HFFc6 (cell line): Measurements from ENCODE around the gene EPHA8. TPM values are rescaled to one million over a fixed set of nuclear protein-coding genes. Genes with fewer than 3 reads are reported as not detected.

Experiments
- DNase-seq: peaks from one replicate; pipeline ENCODE4 v3.0.0-alpha.2; 2018
- H3K27ac Mint-ChIP-seq: 2 replicates; pipeline ENCODE4 v1.8.0; 2020; ENCODE audit warnings: mild to moderate bottlenecking, mixed read lengths
- H3K27me3 Mint-ChIP-seq: 2 replicates; pipeline ENCODE4 v1.8.0; 2021; ENCODE audit warnings: mild to moderate bottlenecking, moderate library complexity, mixed read lengths; ENCODE audit not compliant: insufficient read depth
- H3K36me3 Mint-ChIP-seq: 2 replicates; pipeline ENCODE4 v1.8.0; 2021; ENCODE audit warnings: low read depth, mixed read lengths
- H3K4me1 Mint-ChIP-seq: 2 replicates; pipeline ENCODE4 v1.8.0; 2020; ENCODE audit warnings: low read depth, mixed read lengths
- H3K4me3 Mint-ChIP-seq: 2 replicates; pipeline ENCODE4 v1.8.0; 2020; ENCODE audit warnings: mild to moderate bottlenecking, moderate library complexity, mixed read lengths
- H3K9me3 Mint-ChIP-seq: 2 replicates; pipeline ENCODE4 v1.8.0; 2020; ENCODE audit warnings: mild to moderate bottlenecking, mixed read lengths
- total RNA-seq, 6 experiments: library from RNA; stranded (reverse); fragmentation: NEBNext Ultra II Directional; extraction: Animal tissue kit (Norgen Biotek cat#: 25700); gene quantifications; 2 replicates in 1 of 6; 3 replicates in 5 of 6; pipeline ENCODE4 v1.2.3, GENCODE V29; 2021
- TF ChIP-seq, protein P1 (sequence below): fragments of 200-600 bp; sonication (generic); IDR thresholded peaks from 2 replicates; pipeline ENCODE4 v1.5.0; 2021; ENCODE audit warnings: antibody characterized with exemption, mild to moderate bottlenecking

The EPHA8 gene
- total RNA-seq, 6 experiments from 2014 or later = not detected

DNA sequence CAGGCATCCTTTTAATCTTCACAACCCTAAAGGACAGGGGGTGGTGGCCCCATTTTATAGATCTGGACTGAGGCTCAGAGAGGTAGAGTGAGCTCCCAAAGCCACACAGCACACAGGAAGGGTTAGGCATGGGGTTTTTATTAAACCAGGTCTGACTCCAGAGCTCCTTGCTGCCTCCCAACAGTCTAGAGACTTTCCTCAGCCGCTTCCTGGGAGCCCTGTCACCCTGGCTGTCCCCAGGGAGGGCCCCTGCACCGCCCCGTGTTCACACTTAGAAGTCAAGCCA, 8.0 kb upstream of the EPHA8 start:
- Mint-ChIP-seq H3K27ac (no peak overlapping the region), H3K9me3 (no peaks in the 10 kb centered on the region), H3K4me3 (no peak overlapping the region), H3K36me3 (no peaks in the 10 kb centered on the region), H3K27me3 (peaks cover 72% of the 10 kb centered on the region), H3K4me1 (peaks cover 7% of the 10 kb centered on the region; the same call in 1 of the 2 replicates)
- TF ChIP-seq, protein P1, sequence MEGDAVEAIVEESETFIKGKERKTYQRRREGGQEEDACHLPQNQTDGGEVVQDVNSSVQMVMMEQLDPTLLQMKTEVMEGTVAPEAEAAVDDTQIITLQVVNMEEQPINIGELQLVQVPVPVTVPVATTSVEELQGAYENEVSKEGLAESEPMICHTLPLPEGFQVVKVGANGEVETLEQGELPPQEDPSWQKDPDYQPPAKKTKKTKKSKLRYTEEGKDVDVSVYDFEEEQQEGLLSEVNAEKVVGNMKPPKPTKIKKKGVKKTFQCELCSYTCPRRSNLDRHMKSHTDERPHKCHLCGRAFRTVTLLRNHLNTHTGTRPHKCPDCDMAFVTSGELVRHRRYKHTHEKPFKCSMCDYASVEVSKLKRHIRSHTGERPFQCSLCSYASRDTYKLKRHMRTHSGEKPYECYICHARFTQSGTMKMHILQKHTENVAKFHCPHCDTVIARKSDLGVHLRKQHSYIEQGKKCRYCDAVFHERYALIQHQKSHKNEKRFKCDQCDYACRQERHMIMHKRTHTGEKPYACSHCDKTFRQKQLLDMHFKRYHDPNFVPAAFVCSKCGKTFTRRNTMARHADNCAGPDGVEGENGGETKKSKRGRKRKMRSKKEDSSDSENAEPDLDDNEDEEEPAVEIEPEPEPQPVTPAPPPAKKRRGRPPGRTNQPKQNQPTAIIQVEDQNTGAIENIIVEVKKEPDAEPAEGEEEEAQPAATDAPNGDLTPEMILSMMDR = no peak
- DNase-seq = no peak

DNA sequence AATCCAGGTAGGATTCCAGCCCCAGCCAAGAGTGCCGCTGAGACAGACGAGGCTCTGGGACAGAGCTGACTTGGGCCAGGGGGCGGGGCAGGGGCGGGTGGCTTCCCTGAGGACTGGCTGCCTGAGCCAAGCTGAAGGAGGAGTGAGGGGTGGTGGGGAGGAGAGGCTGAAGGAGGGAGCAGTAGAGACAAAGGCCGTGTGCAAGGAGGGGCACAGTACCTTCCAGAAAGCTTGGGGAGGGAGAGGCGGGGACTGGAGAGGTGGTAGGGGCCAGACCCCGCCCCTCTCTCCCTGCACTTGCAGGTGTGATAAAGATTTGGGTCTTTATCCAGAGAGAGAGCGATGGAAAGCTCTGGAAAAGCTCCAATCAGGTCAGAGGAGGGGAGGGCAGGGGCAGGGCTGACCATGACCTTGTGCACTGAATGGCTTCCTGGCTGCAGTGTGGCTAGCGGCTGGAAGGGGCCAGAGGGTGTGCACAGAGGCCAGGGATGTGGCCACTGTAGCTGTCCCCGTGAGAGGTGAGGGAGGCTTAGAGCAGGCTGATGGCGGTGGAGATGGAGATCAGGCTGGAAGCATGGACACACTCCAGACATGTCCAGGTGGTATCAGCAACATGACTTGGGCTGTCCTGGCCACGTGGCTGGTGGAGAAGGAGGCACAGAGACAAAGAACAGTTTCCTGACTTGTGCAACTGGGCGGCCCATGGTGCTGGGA, 6.7 kb upstream of the EPHA8 start:
- Mint-ChIP-seq H3K4me1 (peaks cover 7% of the 10 kb centered on the region; the same call in 1 of the 2 replicates), H3K27me3 (peaks cover 68% of the 10 kb centered on the region), H3K36me3 (no peaks in the 10 kb centered on the region), H3K9me3 (no peaks in the 10 kb centered on the region), H3K4me3 (no peak overlapping the region), H3K27ac (no peak overlapping the region)
- DNase-seq = no peak
- TF ChIP-seq, protein P1 = no peak

DNA sequence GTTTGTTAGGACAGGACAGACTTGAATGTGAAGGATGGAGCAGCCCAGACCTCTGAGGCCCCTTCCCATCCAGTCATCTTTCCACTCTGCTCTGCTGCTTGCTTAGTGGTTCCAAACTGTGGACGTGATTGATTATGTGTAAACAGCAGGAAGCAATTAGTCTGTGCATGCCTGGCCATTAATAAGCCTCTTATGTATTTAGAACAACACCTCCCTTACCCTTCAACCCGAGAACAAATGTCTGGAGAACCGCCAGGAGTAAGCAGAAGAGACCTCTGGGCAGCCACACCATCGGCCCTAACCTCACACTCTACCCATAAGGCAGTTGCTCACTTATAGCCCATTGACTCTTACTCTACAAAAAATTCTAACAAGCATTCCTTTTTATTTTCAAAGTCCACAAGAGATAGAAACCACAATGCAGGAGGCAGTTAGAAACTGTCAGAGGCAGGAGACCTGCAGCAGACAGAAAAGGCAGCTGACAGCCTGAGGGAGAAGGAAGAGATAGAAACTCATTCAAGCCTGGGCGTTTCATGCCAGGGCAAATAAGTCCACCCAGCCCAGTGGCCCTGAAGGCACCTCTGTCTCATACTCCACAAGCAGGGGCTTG, 5.8 kb upstream of the EPHA8 start:
- H3K27ac Mint-ChIP-seq = no peak overlapping the region; the same call in 1 of the 2 replicates
- TF ChIP-seq, protein P1 = no peak
- H3K4me3 Mint-ChIP-seq = no peak overlapping the region
- no peaks in the 10 kb centered on the region for H3K9me3 Mint-ChIP-seq
- H3K36me3 Mint-ChIP-seq = no peaks in the 10 kb centered on the region
- peaks cover 67% of the 10 kb centered on the region for H3K27me3 Mint-ChIP-seq
- DNase-seq = no peak
- peaks cover 7% of the 10 kb centered on the region; the same call in 1 of the 2 replicates for H3K4me1 Mint-ChIP-seq

DNA sequence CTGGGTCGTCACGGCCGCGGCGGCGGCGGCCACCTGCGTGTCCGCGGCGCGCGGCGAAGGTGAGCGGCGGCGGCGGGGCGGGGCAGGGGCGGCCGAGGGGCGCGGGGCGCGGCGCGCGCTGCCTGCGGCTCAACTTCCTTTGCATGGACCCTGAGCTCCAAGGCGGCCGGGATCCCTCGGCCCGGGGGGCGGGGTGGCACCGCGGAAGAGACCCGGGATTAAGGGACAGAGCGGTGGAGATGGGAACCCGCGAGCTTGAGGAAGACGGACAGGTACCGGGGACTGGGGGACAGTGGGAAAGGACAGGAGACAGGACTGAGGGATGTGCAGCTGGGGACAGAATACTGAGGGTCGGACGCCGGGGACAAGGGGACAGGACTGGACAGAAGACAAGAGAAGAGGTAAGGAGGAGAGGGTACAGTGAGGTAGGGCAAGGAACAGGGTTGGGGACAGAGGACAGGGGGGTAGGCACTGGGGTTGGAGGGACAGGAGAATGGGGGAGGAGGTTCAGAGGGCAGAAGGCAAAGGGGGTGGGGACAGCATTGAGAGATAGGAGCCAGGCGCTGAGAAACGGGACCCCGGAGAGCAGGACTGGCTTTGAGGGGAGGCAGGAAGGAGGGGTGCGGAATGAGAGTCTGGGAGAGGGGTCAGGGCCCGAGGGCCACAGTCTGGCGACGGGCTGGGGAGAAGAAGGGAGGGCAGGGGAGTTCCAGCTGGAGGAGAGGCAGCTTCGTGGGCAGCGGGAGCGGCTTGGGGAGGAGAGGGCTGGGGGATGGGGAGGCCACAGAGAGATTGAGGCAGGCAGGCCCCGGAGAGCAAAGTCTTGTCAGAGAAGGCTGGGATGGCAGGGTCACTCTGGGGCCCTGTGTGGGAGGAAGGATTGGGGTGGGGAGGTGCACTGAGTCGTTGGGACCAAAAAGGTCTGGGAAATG, 648 bp downstream of the EPHA8 start:
- Mint-ChIP-seq H3K4me1 (no peaks in the 10 kb centered on the region), H3K27me3 (peaks cover 44% of the 10 kb centered on the region), H3K4me3 (no peak overlapping the region), H3K27ac (no peak overlapping the region), H3K36me3 (no peaks in the 10 kb centered on the region), H3K9me3 (no peaks in the 10 kb centered on the region)
- no peak for DNase-seq
- TF ChIP-seq, protein P1 = no peak

DNA sequence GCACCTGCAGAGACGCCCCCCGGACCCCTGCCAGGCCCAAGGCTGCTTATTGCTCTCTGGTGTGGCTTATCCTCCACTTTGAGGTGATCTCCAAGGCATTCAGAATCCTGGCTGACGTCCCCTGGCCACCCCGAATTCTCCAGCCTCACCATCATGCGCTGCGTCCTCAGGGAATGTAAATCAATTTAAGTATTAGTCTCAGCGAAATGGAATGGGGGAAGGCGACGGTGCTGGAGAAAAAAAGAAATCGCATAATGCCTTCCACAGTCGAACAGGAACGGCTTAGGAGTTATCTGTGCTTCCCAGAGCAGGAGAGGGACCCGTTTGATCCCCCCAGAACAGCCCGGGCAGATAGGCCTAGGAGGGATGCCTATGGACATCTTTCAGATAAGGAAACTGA, 2.9 kb downstream of the EPHA8 start:
- H3K4me1 Mint-ChIP-seq = no peaks in the 10 kb centered on the region
- no peak overlapping the region for H3K27ac Mint-ChIP-seq
- no peaks in the 10 kb centered on the region for H3K36me3 Mint-ChIP-seq
- peaks cover 32% of the 10 kb centered on the region for H3K27me3 Mint-ChIP-seq
- no peak overlapping the region for H3K4me3 Mint-ChIP-seq
- H3K9me3 Mint-ChIP-seq = no peaks in the 10 kb centered on the region
- TF ChIP-seq, protein P1 = no peak
- no peak for DNase-seq
